ENCODE measurements around the gene CIRBP. TPM values are rescaled to one million over a fixed set of nuclear protein-coding genes. Genes with fewer than 3 reads are reported as not detected.

The CIRBP gene
- total RNA-seq, 1 experiment from 2014 or later = 136 TPM

GRCh38 chr19:1255186-1256161, 13.7 kb upstream of the CIRBP start:
- Histone ChIP-seq H3K9ac (ENCODE audit: low read length) (no peak overlapping the region), H3K27me3 (ENCODE audit: low read length) (no peaks in the 10 kb centered on the region), H3K79me2 (ENCODE audit: low read length) (peaks cover 52% of the 10 kb centered on the region), H4K20me1 (ENCODE audit: low read length) (peaks cover 8% of the 10 kb centered on the region), H3K4me3 (ENCODE audit: low read length) (no peak overlapping the region), H3K4me2 (ENCODE audit: low read length) (no peak overlapping the region), H3K4me1 (ENCODE audit: insufficient read depth, low read length) (peaks cover 31% of the 10 kb centered on the region), H2AFZ (ENCODE audit: low read length) (no peak overlapping the region), H3K27ac (ENCODE audit: low read length) (no peak overlapping the region), H3K9me3 (ENCODE audit: low read length) (no peaks in the 10 kb centered on the region), H3K9me2 (replicated peaks; ENCODE audit: low read length) (no peaks in the 10 kb centered on the region), H3K36me3 (ENCODE audit: low read depth, low read length) (peaks cover 45% of the 10 kb centered on the region), H3F3A (ENCODE audit: low read length, unreplicated experiment) (peaks cover 14% of the 10 kb centered on the region)
- no TSS peak for BruUV-seq (replicated peaks)
- intact Hi-C loops (cut with micrococcal nuclease) = no loop called here
- ChIA-PET CTCF (no interaction called here), POLR2A (ENCODE audit: unreplicated experiment) (no interaction called here)
- TF ChIP-seq EZH2 (IDR thresholded peaks at IDR 0.05; ENCODE audit: low read length, unreplicated experiment) = no peak
- TF ChIP-seq EZH2phosphoT487 (IDR thresholded peaks at IDR 0.05; ENCODE audit: borderline replicate concordance, low read length) = no peak
- TF ChIP-seq CTCF (conservative IDR thresholded peaks at IDR 0.05; ENCODE audit: low read depth, low read length) = no peak
- DNase-seq (no peak), ATAC-seq (no peak)

- Histone ChIP-seq H3K36me3 (ENCODE audit: low read depth, low read length) (peaks cover 33% of the 10 kb centered on the region), H3K79me2 (ENCODE audit: low read length) (peaks cover 46% of the 10 kb centered on the region), H3F3A (ENCODE audit: low read length, unreplicated experiment) (peaks cover 14% of the 10 kb centered on the region), H3K4me2 (ENCODE audit: low read length) (no peak overlapping the region), H3K4me1 (ENCODE audit: insufficient read depth, low read length) (peaks cover 37% of the 10 kb centered on the region), H3K9me2 (replicated peaks; ENCODE audit: low read length) (no peaks in the 10 kb centered on the region), H4K20me1 (ENCODE audit: low read length) (peaks cover 3% of the 10 kb centered on the region; the same call in 1 of the 2 replicates), H3K27me3 (ENCODE audit: low read length) (no peaks in the 10 kb centered on the region), H3K4me3 (ENCODE audit: low read length) (no peak overlapping the region), H3K27ac (ENCODE audit: low read length) (no peak overlapping the region), H3K9me3 (ENCODE audit: low read length) (no peaks in the 10 kb centered on the region), H3K9ac (ENCODE audit: low read length) (no peak overlapping the region), H2AFZ (ENCODE audit: low read length) (no peak overlapping the region)
- POLR2A ChIA-PET (ENCODE audit: unreplicated experiment) = no interaction called here
- TF ChIP-seq EZH2phosphoT487 (IDR thresholded peaks at IDR 0.05; ENCODE audit: borderline replicate concordance, low read length) (no peak), CTCF (conservative IDR thresholded peaks at IDR 0.05; ENCODE audit: low read depth, low read length) (no peak), EZH2 (IDR thresholded peaks at IDR 0.05; ENCODE audit: low read length, unreplicated experiment) (no peak)
- no TSS peak for BruUV-seq (replicated peaks)
- CTCF ChIA-PET = interaction anchor here (0.5 kb wide), 1 partner anchor 10 kb away, joined by 7 read pairs; no protein-coding TSS in a partner anchor
- intact Hi-C loops (cut with micrococcal nuclease) = no loop called here
- no peak for ATAC-seq
- DNase-seq = no peak
These were observed 12.3 kb upstream of the CIRBP start for GRCh38 chr19:1256646-1257474.
